HG03135 (cell line): ENCODE measurements around the gene SFXN5.

ENCODE experiments used
- ATAC-seq: cut with Tn5 transposase; IDR thresholded peaks from one replicate; pipeline ENCODE4 v1.9.1; 2021; ENCODE audit warnings: mild to moderate bottlenecking, moderate library complexity; ENCODE audit not compliant: unreplicated experiment

Gene SFXN5

GRCh38 chr2:72981536-72981935 lies 90.0 kb downstream of the SFXN5 start:
- ATAC-seq: no peak

- no peak for ATAC-seq
Measured at GRCh38 chr2:72980535-72981217, 90.8 kb downstream of the SFXN5 start.

- ATAC-seq: no peak
Measured at GRCh38 chr2:72979896-72980295, 91.6 kb downstream of the SFXN5 start.

GRCh38 chr2:72975017-72975416 lies 96.5 kb downstream of the SFXN5 start:
- no peak for ATAC-seq

- no peak for ATAC-seq
Measured at GRCh38 chr2:72974436-72974754, 97.1 kb downstream of the SFXN5 start.

- peak; percentile 93 for ATAC-seq
Measured at GRCh38 chr2:72973566-72974435, 97.7 kb downstream of the SFXN5 start.

- ATAC-seq: no peak
Measured at GRCh38 chr2:72973137-72973535, 98.4 kb downstream of the SFXN5 start.

GRCh38 chr2:72972352-72973136 lies 99.0 kb downstream of the SFXN5 start:
- ATAC-seq: no peak

- no peak for ATAC-seq
Measured at GRCh38 chr2:72971036-72971435, 100.5 kb downstream of the SFXN5 start.

GRCh38 chr2:72969706-72970105 lies 101.8 kb downstream of the SFXN5 start:
- no peak for ATAC-seq

GRCh38 chr2:72968286-72968685 lies 103.2 kb downstream of the SFXN5 start:
- no peak for ATAC-seq

- no peak for ATAC-seq
Measured at GRCh38 chr2:72965770-72966450, 105.6 kb downstream of the SFXN5 start.

GRCh38 chr2:72965016-72965415 lies 106.5 kb downstream of the SFXN5 start:
- ATAC-seq: no peak

GRCh38 chr2:72964146-72964525 lies 107.4 kb downstream of the SFXN5 start:
- ATAC-seq: no peak

GRCh38 chr2:72963423-72964145 lies 107.9 kb downstream of the SFXN5 start:
- ATAC-seq: no peak

- no peak for ATAC-seq
Measured at GRCh38 chr2:72962911-72963310, 108.6 kb downstream of the SFXN5 start.

GRCh38 chr2:72961853-72962468 lies 109.6 kb downstream of the SFXN5 start:
- ATAC-seq: no peak

GRCh38 chr2:72961036-72961720 lies 110.3 kb downstream of the SFXN5 start:
- no peak for ATAC-seq
